Fibroblast of mammary gland (primary cell): ENCODE results near the gene SLC35F6.

Experiments used
- DNase-seq: peaks from one replicate; pipeline ENCODE4 v3.0.0-alpha.2; 2010; ENCODE audit warnings: low read depth
- H3K4me3 ChIP-seq: 2 replicates; pipeline ENCODE4 v1.5.1; 2011; ENCODE audit warnings: low read depth, mild to moderate bottlenecking, low read length, moderate library complexity; ENCODE audit not compliant: control insufficient read depth
- CTCF ChIP-seq: conservative IDR thresholded peaks from 2 replicates; pipeline ENCODE4 v1.5.1; 2011; ENCODE audit warnings: low read depth, low read length, inconsistent platforms; ENCODE audit not compliant: control insufficient read depth, insufficient read depth

SLC35F6 gene

GRCh38 chr2:26720322-26721114 lies 43.6 kb upstream of the SLC35F6 start:
- no peak for TF ChIP-seq CTCF
- DNase-seq = peak; percentile 78
- no peak overlapping the region for H3K4me3 ChIP-seq

GRCh38 chr2:26721115-26722032 lies 42.7 kb upstream of the SLC35F6 start:
- no peak for TF ChIP-seq CTCF
- no peak overlapping the region for H3K4me3 ChIP-seq
- no peak for DNase-seq

- no peak for TF ChIP-seq CTCF
- DNase-seq = no peak
Measured at GRCh38 chr2:26722328-26722727, 41.8 kb upstream of the SLC35F6 start.

GRCh38 chr2:26722911-26723310 lies 41.2 kb upstream of the SLC35F6 start:
- H3K4me3 ChIP-seq = no peak overlapping the region
- no peak for TF ChIP-seq CTCF
- no peak for DNase-seq

More at GRCh38 chr2:26722328-26722727, 41.8 kb upstream of the SLC35F6 start:
- no peak overlapping the region for H3K4me3 ChIP-seq

GRCh38 chr2:26723475-26723874 lies 40.6 kb upstream of the SLC35F6 start:
- TF ChIP-seq CTCF = no peak
- no peak overlapping the region for H3K4me3 ChIP-seq
- DNase-seq = no peak

GRCh38 chr2:26723991-26724750 lies 39.9 kb upstream of the SLC35F6 start:
- H3K4me3 ChIP-seq = no peak overlapping the region
- TF ChIP-seq CTCF = no peak
- peak; percentile 92 for DNase-seq
